GM18511 (cell line): ENCODE data around the gene NLN.
"Not testable (repeated sequence)": the region's sequence is repeated elsewhere in the genome, so short reads cannot be mapped to it uniquely, and the experiment has no call there.

Experiments used
- ATAC-seq: cut with Tn5 transposase; IDR thresholded peaks from one replicate; pipeline ENCODE4 v1.9.1; 2021; ENCODE audit warnings: mild to moderate bottlenecking, moderate library complexity; ENCODE audit not compliant: unreplicated experiment

NLN gene

DNA sequence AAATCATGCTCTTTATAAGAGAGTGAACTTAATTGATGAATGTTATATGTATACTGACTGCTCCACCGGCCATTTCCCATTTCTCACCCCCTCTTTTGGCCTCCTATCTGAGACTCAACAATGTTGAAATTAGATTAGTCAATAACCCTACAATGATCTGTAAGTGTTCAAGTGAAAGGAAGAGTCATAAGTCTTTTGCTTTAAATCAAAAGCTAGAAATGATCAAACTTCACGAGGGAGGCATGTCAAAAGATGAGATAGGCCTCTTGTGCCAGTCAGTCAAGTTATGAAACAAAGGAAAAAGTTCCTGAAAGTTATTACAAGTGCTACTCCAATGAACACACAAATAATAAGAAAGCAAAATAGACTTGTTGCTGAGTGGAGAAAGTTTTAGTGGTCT lies 83.1 kb downstream of the NLN start:
- ATAC-seq: no peak

DNA sequence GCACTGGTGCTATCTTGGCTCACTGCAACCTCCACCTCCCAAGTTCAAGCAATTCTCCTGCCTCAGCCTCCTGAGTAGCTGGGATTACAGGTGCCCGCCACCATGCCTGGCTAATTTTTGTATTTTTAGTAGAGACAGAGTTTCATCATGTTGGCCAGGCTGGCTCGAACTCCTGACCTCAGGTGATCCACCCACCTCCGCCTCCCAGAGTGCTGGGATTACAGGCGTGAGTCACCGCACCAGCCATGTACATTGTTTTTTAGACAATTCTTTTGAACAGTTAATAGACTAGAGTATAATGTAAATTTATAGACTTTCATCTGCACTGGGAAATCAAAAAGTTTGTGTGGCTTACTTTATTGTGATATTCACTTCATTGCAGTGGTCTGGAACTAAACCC lies 85.5 kb downstream of the NLN start:
- not testable (repeated sequence) for ATAC-seq

DNA sequence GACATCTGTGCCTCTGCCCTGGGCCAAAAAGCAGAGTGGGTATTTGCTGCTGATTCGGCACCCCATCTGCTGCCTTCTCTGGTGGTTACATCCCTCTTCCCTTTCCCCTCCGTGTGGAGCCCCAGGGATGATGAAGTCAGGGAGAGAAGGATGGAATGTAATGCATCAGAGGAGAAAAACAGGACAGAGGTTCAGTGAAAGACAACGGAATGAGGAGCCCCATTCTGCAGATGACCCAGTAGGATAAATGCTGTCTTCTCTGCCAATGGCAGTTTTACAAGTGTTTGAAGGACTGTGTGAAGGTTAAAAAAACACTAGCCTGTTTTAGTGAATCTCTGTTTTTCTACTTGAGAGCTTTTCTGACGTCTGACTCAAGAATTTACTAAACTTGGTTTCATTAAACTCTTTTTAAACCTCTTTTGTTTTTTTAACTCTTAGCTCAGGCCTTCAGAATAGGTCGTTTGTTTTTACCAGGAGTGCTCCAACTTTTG lies 86.3 kb downstream of the NLN start:
- ATAC-seq: no peak

DNA sequence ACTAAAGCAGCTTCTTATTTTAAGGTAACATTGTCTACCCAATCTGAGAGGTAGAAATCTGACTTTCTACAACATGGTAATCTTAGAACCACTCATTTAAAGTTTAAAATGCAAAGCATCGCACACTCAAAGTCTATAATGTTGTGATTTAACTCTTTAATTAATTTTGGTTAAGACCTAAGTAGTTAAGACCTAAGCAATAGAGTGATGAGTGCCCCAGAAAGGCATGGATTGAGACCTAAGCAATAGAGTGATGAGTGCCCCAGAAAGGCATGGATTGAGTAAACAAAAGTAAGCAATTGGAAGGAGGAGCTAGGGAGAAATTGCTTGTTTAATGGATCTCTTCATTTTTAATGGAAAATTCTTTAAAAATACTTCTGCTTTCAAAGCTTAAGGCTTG lies 86.8 kb downstream of the NLN start:
- ATAC-seq: no peak

DNA sequence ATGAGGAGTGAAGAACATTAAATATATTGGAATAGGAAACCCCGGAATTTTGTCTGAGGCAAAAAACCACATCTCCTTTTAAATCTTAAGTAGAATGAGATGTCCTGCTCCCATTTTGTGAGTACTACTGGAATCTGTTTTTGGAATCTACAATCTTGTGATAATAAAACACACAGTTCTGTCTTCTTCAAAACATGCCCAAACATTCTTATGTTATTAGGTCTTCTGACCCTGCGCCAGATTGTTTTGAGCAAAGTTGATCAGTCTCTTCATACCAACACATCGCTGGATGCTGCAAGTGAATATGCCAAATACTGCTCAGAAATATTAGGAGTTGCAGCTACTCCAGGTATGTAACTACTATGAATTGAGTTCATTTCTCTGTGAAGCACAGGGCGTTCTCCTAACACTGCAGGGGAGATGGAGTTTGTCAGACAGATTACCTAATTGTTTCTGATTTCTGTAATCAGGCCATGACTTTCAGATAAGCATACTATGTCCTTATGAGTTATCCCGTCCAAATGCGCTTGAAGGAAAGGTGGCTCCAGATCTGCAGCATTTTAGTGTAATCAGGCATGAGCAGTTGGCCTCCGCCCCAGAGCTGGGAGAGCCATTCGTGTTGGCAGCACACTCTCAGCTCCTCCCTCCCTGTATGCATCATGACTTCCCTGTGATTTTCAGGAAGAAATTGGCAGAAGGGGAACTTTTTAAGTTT lies 88.0 kb downstream of the NLN start:
- no peak for ATAC-seq

DNA sequence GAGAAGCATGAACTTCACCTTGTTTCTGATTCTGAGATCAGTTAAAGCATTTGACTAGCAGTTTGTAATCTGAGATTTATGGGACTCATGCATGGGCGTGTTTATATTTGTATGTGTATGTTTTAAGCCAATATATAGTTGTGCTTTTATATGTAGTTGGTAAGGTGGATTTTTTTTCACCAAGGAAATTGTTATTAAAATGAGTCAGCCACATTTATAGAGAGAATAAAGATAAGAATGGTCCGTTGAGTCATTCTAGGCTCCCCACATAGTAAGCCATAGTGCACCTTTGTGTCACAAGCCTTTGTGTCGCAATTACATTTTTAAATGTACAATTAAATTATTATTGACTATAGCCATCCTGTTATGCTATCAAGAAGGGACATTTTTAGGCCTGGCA lies 89.0 kb downstream of the NLN start:
- ATAC-seq: no peak

DNA sequence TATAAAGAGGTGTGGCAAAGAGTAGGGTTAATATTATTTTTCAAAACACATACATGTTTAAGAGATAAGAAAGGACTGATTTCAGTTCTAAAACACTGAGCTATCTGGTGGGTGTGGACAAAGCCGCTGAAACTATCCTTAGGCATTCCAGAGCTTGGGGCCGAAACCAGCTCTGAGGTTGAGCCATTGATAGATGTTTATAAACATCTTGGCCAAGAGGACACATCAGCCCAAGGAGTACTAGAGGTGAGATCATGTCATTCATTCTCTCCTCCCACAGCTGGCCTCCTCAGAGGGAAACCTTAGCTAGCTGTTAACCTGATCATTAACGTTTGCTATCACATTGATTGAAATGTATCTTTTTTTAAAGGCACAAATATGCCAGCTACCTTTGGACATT lies 89.9 kb downstream of the NLN start:
- no peak for ATAC-seq

DNA sequence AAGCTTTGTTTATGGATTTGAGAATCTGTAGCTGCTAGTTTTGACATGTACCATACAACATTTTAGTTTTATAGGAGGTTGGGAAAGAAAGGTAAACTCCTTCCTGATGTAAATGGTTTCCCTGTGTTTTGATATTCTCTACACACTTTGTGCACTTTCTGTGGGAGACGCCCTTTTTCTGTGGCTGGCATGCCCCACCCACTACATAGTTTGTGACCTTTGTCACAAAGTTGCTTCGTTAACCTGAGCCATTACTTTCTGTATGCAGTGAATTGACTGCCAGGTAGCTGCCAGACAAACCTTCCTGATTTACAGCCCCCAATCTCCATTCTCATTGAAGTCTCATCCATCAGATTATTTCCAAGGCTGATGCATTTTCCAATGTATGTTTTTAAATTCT lies 90.6 kb downstream of the NLN start:
- no peak for ATAC-seq

DNA sequence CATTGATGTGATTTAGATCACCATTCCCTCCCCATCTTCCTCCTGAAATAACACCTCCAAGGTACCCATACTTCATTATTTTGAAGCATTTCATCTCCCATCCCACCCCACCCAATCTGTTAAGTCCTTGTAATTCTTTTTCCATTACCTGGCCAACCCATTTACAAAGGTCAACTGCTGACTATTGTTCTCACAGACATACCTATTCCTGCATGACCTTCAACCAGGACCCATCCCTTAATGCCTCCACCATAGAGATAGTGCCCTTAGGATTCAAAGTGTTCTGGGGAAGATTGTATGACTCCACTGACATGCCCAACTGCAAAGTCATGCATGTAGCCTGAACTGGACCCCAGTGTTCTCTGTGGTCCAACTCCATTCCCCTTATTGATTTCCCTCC lies 91.2 kb downstream of the NLN start:
- ATAC-seq: no peak

DNA sequence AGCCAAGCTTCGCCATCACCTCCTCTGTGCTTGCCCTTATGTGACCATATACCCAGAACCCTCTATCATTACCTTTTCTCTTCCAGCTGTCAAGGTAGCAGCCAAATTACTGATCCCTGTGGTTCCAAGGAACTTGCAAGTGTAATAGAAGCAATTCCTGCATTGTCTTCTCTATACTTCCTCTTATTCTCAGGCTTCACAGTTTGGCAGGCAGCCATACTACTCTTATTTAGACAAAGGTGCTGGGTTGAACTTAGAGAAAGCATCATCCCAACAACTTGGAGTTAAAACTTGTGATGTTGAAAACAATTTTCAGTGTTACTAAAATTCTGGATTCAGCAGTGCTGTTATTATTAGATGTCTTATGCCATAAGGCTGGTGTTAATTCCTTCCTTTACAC lies 93.2 kb downstream of the NLN start:
- no peak for ATAC-seq

DNA sequence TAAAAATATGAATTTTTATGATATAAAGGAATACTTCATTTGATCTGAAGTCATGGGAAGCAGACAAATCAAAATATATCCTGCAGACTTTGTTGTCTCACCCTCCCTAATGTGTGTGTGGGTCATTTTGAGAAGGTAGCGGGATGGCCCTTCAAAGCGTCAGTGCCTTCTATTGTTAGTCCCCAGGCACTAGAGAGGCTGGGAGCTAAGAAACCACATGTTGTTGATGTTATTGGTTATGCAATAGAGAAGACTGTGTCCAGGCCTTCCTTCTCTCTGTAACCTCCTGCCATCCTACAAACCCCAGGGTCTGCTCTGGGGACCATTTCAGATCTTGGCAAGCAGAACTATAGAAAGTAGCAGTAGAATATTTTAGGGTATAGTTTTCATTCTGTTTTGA lies 94.7 kb downstream of the NLN start:
- no peak for ATAC-seq

DNA sequence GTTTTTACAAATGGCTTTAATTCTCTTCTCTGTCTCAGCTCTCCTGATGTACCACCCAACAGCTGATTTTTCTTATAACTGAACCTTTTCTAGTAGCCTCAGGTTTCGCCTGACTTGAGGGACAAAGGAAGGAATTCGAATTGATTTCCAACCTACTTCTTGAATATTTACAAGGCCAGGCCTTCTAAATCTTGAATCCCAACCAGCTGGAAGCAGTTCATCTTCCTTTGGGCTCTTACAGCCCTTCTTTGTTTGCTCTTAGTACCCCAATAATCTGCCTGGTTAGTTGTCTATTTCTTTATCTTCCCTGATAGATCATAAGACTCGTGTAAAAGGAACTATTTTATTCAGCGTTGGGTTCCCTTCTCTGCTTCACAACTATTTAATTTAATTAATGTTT lies 95.9 kb downstream of the NLN start:
- no peak for ATAC-seq

DNA sequence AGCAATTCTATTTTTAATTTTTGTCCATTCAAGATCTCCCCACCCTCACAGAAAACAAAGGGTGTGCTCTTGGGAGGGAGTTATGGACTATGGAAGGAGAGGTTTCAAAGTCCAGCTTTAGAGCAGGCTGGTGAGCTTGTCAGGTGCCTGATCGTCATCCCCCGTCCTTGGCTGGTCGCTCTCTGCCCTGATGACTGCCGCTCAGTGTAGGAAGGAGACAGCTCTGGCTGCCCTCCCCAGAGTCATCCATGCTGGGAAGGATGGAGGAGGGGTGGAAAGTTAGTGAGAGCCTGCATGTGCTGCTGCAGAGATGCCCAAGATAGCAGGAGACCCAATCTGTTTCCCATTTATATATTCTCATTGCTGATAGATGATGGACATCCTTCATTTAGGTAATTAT lies 96.6 kb downstream of the NLN start:
- no peak for ATAC-seq

DNA sequence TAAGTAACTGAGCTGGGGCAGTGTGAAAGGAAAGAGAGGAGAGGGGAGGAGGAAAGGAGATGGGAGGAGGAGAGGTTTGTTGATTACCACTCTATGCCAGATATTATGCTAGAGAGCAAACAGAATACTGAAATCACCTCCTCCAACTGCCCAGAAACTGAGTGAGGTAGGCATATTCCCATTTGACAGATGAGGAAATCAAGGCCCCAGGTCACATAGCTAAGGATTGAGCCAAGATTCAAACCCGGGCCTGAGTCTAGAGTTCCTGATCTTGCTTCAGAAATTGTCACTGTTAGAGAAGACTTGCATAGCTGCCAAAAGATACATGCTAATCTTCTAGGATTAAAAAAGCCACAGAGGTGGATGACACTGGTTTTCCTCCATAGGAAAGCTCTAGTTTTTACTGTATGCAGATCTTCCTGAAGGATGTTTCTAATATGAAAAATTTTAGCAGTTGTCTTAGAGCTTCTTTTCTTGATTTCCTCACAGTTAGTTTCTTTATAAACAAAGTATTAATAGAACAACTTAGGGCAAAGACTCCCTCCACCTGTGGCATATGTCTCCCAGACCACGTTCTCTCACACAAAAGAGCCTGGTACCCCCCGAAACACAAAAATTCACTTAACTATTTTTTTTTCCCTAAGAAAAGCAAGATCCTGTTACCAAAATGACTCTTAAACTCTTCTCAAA lies 97.4 kb downstream of the NLN start:
- ATAC-seq: no peak

DNA sequence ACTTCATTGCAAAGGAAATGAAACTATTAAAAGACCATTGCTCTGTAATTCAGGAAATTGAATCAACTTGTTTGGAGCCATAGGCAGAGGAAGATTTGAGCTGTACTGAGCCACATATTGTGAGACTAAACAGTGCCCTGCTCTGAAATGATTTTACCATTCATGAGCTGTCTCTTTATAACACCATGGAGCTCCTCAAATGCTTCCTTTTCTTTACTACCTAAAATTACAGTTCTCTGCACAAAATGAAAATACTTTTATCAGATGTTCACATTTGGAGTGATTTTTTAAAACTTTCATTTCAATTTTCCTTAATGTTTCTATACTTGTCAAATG lies 97.9 kb downstream of the NLN start:
- no peak for ATAC-seq

DNA sequence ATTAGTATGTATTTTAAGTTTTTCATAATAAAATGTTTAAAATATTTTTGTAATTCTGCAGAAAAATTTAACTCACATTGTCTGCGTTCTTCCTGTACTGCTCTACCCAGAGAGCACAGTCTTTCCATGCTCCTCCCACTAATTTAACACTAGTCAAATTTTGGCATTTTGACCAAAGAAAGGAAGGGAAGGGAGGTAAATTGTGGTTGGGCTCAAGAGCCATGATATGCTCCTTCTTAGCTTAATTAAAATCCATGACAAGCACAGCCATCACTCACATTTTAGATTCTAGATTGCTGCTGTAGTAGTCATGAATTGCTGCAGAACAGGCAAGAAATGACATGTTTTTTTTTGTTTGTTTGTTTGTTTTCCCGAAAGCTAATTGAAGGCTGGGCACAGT lies 98.4 kb downstream of the NLN start:
- ATAC-seq: no peak

DNA sequence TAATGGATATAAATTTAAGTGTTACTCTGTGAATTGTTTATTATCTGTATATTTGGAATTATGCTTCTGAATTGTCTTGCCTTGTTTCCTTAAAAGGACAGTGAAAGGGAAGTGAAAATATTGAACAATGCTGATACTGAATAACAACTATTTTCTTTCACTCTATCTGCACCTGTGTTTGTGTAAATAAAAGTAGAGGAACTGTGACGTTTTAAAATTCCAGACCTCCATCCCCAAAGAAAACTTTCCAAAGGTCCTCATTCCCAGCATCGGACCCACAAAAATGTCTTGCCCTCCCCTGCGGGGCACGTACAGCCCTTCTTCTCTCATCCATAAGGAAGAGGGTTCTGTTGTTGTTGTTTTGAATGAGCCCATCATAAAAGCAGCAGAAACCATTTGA lies 100.0 kb downstream of the NLN start:
- no peak for ATAC-seq

DNA sequence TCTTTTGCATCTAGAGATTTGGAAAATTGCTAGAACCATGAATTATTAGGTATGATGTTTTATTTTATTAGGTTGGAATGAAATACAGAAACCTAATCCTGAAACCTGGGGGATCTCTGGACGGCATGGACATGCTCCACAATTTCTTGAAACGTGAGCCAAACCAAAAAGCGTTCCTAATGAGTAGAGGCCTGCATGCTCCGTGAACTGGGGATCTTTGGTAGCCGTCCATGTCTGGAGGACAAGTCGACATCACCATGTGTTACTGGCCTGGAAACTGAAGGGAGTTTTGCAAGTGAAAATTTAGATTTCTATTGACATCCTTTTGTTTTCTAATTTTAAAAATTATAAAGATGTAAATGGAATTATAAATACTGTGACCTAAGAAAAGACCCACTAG lies 100.7 kb downstream of the NLN start:
- no peak for ATAC-seq

DNA sequence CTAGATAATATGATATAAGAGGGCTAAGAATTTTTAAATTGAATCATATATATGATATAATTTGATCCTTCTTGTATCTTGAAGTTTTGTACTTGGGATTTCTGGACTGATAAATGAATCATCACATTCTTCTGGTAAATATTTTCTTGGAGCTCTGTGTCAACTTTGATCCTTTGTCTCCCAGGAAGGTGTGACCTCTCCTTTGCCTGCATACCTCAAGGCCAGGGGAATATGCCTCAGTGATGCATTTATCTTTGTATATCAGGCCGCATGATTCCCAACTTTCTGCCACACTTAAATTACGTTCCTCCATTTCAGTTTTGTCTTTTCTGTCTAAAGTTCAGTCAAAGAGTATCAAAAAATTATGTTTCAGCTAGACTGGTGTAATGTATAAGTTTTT lies 101.2 kb downstream of the NLN start:
- ATAC-seq: no peak

DNA sequence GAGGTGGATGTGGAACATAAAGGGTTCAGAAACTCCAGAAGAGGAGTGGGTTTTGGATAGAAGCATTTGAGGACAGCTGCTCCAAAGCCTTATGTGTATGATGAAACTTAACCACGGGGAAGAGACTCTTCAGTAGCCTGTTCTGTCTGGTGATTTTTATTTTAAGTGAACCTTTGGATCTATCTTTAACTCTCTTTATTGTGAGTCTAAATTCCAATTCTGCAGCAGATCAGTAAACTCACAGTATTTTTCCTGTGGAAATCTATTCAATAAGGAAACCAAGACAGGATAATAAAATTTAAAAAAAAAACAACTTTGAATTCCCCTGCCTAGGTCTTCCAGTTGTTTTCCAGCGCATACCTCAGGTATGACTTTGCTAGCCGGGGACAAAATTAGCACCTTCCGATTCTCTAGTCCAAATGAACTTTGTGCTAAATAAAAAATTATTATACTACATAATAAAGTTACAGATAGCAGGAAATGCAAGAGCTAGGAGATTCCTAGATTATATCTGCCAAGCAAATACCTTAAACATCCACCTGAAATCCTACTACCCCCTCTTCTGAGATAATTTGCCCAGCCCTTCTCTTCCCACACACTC lies 101.9 kb downstream of the NLN start:
- ATAC-seq: no peak

DNA sequence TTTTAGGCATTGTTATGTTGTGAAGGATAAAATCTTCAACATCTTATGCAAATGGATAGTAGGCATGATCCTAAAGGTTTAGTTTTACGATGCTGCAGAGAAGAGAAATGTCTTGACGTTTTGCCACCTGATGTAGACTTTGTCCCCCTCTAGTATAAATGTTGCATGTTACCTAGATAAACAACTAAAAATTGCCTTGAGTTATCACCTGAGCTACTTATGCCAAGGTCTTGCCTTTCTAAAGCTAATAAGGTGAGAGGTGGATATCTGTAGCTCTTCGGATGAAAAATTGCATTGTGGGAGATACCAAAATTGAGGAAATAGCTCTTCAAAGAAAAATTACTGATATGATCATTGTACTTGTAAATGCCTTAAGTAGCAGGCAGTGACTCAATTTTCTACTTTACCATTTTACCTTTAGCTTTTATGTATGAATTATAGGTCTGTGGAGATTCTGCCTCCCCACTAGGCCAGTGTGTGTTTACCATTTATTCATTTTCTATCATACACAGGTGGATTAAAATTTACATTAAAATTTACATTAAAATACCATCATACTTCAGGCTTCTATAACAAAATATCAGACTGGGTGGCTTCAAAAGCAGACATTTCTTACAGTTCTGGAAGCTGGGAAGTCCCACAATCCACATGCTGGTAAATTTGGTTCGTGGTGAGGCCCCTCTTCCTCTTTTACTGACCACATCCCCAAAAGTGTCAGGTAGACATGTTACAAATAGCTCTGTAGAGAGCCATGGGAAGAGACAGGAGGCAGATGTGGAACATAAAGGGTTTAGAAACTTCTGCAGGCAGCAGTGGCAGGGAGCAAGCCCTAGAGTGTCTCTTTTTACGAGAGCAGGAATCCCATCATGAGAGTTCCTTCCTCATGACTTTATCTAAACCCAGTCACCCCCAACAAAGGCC lies 103.7 kb downstream of the NLN start:
- peak; percentile 69 for ATAC-seq
